ENCODE results near the gene SYT15B.
"Not testable (repeated sequence)": the region's sequence is repeated elsewhere in the genome, so short reads cannot be mapped to it uniquely, and the experiment has no call there.

SYT15B gene

GRCh38 chr10:47758855-47759254, 4.5 kb downstream of the SYT15B start:
- H3K27me3 ChIP-seq (ENCODE audit: control insufficient read depth, insufficient read depth, low read length, poor library complexity, severe bottlenecking), result peaks cover 14% of the 10 kb centered on the region
- not testable (repeated sequence) for H3K36me3 ChIP-seq (ENCODE audit: control insufficient read depth, insufficient read depth, low read length); H3K4me1 ChIP-seq (ENCODE audit: control insufficient read depth, insufficient read depth, low read length); H3K9me3 ChIP-seq (ENCODE audit: control insufficient read depth, low read length); H3K27ac ChIP-seq (ENCODE audit: insufficient read depth, low read depth, low read length, poor library complexity, severe bottlenecking); H3K4me3 ChIP-seq (ENCODE audit: insufficient read depth, low read depth, low read length)
- 80 to 96% methylated on average over 1 to 4 of the region's 11 CpGs for WGBS, 2 experiments

- H3K4me3 ChIP-seq (ENCODE audit: insufficient read depth, low read depth, low read length); H3K9me3 ChIP-seq (ENCODE audit: control insufficient read depth, low read length); H3K36me3 ChIP-seq (ENCODE audit: control insufficient read depth, insufficient read depth, low read length); H3K27ac ChIP-seq (ENCODE audit: insufficient read depth, low read depth, low read length, poor library complexity, severe bottlenecking); H3K4me1 ChIP-seq (ENCODE audit: control insufficient read depth, insufficient read depth, low read length); H3K27me3 ChIP-seq (ENCODE audit: control insufficient read depth, insufficient read depth, low read length, poor library complexity, severe bottlenecking): not testable (repeated sequence)
- no CpG with 5 or more reads among the region's 13 CpGs for WGBS, 2 experiments
Observed at GRCh38 chr10:47756169-47756568, 7.2 kb downstream of the SYT15B start.

GRCh38 chr10:47753871-47754270, 9.5 kb downstream of the SYT15B start:
- not testable (repeated sequence) for H3K9me3 ChIP-seq (ENCODE audit: control insufficient read depth, low read length); H3K4me1 ChIP-seq (ENCODE audit: control insufficient read depth, insufficient read depth, low read length); H3K27ac ChIP-seq (ENCODE audit: insufficient read depth, low read depth, low read length, poor library complexity, severe bottlenecking); H3K36me3 ChIP-seq (ENCODE audit: control insufficient read depth, insufficient read depth, low read length); H3K4me3 ChIP-seq (ENCODE audit: insufficient read depth, low read depth, low read length); H3K27me3 ChIP-seq (ENCODE audit: control insufficient read depth, insufficient read depth, low read length, poor library complexity, severe bottlenecking)
- WGBS, 2 experiments, result no CpG with 5 or more reads among the region's 24 CpGs

GRCh38 chr10:47753176-47753575, 10.2 kb downstream of the SYT15B start:
- H3K27ac ChIP-seq (ENCODE audit: insufficient read depth, low read depth, low read length, poor library complexity, severe bottlenecking); H3K9me3 ChIP-seq (ENCODE audit: control insufficient read depth, low read length); H3K4me1 ChIP-seq (ENCODE audit: control insufficient read depth, insufficient read depth, low read length); H3K36me3 ChIP-seq (ENCODE audit: control insufficient read depth, insufficient read depth, low read length); H3K27me3 ChIP-seq (ENCODE audit: control insufficient read depth, insufficient read depth, low read length, poor library complexity, severe bottlenecking); H3K4me3 ChIP-seq (ENCODE audit: insufficient read depth, low read depth, low read length): not testable (repeated sequence)
- no CpG with 5 or more reads among the region's 3 CpGs for WGBS, 2 experiments

GRCh38 chr10:47751821-47752220, 11.6 kb downstream of the SYT15B start:
- H3K36me3 ChIP-seq (ENCODE audit: control insufficient read depth, insufficient read depth, low read length); H3K9me3 ChIP-seq (ENCODE audit: control insufficient read depth, low read length); H3K4me1 ChIP-seq (ENCODE audit: control insufficient read depth, insufficient read depth, low read length); H3K4me3 ChIP-seq (ENCODE audit: insufficient read depth, low read depth, low read length); H3K27ac ChIP-seq (ENCODE audit: insufficient read depth, low read depth, low read length, poor library complexity, severe bottlenecking); H3K27me3 ChIP-seq (ENCODE audit: control insufficient read depth, insufficient read depth, low read length, poor library complexity, severe bottlenecking): not testable (repeated sequence)
- no CpG with 5 or more reads among the region's 3 CpGs for WGBS, 2 experiments

- not testable (repeated sequence) for H3K4me1 ChIP-seq (ENCODE audit: control insufficient read depth, insufficient read depth, low read length); H3K9me3 ChIP-seq (ENCODE audit: control insufficient read depth, low read length); H3K36me3 ChIP-seq (ENCODE audit: control insufficient read depth, insufficient read depth, low read length); H3K27me3 ChIP-seq (ENCODE audit: control insufficient read depth, insufficient read depth, low read length, poor library complexity, severe bottlenecking); H3K27ac ChIP-seq (ENCODE audit: insufficient read depth, low read depth, low read length, poor library complexity, severe bottlenecking); H3K4me3 ChIP-seq (ENCODE audit: insufficient read depth, low read depth, low read length)
- WGBS, 2 experiments, result no CpG with 5 or more reads among the region's 8 CpGs
Observed at GRCh38 chr10:47750360-47750759, 13.0 kb downstream of the SYT15B start.

- not testable (repeated sequence) for H3K27me3 ChIP-seq (ENCODE audit: control insufficient read depth, insufficient read depth, low read length, poor library complexity, severe bottlenecking); H3K4me3 ChIP-seq (ENCODE audit: insufficient read depth, low read depth, low read length); H3K4me1 ChIP-seq (ENCODE audit: control insufficient read depth, insufficient read depth, low read length); H3K36me3 ChIP-seq (ENCODE audit: control insufficient read depth, insufficient read depth, low read length); H3K27ac ChIP-seq (ENCODE audit: insufficient read depth, low read depth, low read length, poor library complexity, severe bottlenecking); H3K9me3 ChIP-seq (ENCODE audit: control insufficient read depth, low read length)
- whole genome bisulfite sequencing, 2 experiments, result 95 to 96% methylated on average over 3 of the region's 4 CpGs
Observed at GRCh38 chr10:47746780-47747376, 16.5 kb downstream of the SYT15B start.

- H3K27ac ChIP-seq (ENCODE audit: insufficient read depth, low read depth, low read length, poor library complexity, severe bottlenecking); H3K27me3 ChIP-seq (ENCODE audit: control insufficient read depth, insufficient read depth, low read length, poor library complexity, severe bottlenecking); H3K4me3 ChIP-seq (ENCODE audit: insufficient read depth, low read depth, low read length); H3K36me3 ChIP-seq (ENCODE audit: control insufficient read depth, insufficient read depth, low read length); H3K4me1 ChIP-seq (ENCODE audit: control insufficient read depth, insufficient read depth, low read length); H3K9me3 ChIP-seq (ENCODE audit: control insufficient read depth, low read length): not testable (repeated sequence)
- no CpG with 5 or more reads among the region's 4 CpGs for WGBS, 2 experiments
Observed at GRCh38 chr10:47744881-47745280, 18.5 kb downstream of the SYT15B start.

GRCh38 chr10:47743611-47744550, 19.5 kb downstream of the SYT15B start:
- not testable (repeated sequence) for H3K27me3 ChIP-seq (ENCODE audit: control insufficient read depth, insufficient read depth, low read length, poor library complexity, severe bottlenecking); H3K9me3 ChIP-seq (ENCODE audit: control insufficient read depth, low read length); H3K4me1 ChIP-seq (ENCODE audit: control insufficient read depth, insufficient read depth, low read length); H3K36me3 ChIP-seq (ENCODE audit: control insufficient read depth, insufficient read depth, low read length); H3K27ac ChIP-seq (ENCODE audit: insufficient read depth, low read depth, low read length, poor library complexity, severe bottlenecking)
- peak overlapping the region; percentile 25 for H3K4me3 ChIP-seq (ENCODE audit: insufficient read depth, low read depth, low read length)
- WGBS, 2 experiments, result 0 to 1% methylated on average over 4 to 17 of the region's 48 CpGs

GRCh38 chr10:47740868-47741267, 22.5 kb downstream of the SYT15B start:
- H3K4me1 ChIP-seq (ENCODE audit: control insufficient read depth, insufficient read depth, low read length); H3K27ac ChIP-seq (ENCODE audit: insufficient read depth, low read depth, low read length, poor library complexity, severe bottlenecking); H3K27me3 ChIP-seq (ENCODE audit: control insufficient read depth, insufficient read depth, low read length, poor library complexity, severe bottlenecking); H3K9me3 ChIP-seq (ENCODE audit: control insufficient read depth, low read length); H3K4me3 ChIP-seq (ENCODE audit: insufficient read depth, low read depth, low read length); H3K36me3 ChIP-seq (ENCODE audit: control insufficient read depth, insufficient read depth, low read length): not testable (repeated sequence)
- WGBS, 2 experiments, result 94 to 100% methylated on average over 2 of the region's 2 CpGs

All from ectodermal cell (in vitro differentiated cells).